ENCODE measurements around the gene UPP1.
"Not testable (repeated sequence)": the region's sequence is repeated elsewhere in the genome, so short reads cannot be mapped to it uniquely, and the experiment has no call there.

UPP1 gene

DNA sequence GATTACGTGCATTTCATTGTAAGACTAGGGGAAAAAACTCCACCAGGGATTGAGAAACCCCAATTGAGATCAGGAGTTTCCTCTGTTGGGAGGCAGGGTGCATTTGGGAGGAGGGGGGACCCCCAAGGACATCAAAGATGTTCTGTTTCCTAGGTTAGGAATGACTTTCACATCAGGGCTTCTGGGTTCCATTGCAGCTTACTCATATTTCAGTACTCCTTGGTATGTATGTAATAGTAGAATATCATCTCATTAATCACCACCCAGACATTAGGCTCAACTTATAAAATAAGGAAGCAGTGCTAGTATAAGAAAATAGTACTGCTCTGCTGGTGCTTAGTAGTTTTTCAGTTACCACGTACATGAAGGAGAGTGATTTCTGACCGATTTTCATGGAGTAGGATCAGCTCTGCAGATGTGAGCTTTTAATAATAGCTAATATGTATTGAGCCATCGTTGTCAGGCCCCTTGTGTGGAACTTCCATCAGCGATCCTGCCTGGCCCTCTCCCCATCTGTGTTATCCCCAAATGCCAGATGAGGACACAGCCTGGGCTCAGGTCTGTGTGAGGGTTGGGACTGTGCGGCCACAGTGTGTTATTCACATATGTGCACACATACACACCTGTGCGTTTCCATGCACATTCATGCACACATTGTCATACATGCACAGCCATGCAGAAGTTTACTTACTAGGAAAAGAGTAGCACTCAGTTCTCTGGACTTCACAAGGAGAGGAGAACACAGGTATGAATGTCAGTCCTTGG is 23.5 kb downstream of the UPP1 start:
- no peak for DNase-seq (ENCODE audit: low read depth)

GRCh38 chr7:48113275-48113674 is 24.2 kb downstream of the UPP1 start:
- no peak for DNase-seq (ENCODE audit: low read depth)

DNA sequence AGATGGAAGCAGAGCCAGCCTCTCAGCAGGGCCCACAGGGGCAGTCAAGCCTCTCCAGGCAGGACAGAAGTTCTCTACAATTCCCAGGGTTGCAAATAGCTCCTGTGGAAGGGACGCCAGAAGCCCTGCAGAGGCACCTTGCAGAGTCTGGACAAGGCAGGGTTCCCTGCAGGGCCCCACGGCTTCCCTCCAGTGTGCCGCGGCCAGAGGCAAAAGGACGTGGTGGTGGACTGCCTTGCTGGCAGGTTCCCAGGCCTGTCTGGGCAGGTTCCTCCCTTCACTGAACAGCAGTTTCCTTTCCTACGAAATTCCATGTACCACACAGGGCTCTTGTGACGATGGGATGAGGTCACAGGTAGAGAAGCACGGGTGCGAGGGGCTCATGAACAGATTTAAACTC is 25.1 kb downstream of the UPP1 start:
- DNase-seq (ENCODE audit: low read depth): no peak

GRCh38 chr7:48114589-48114988 is 25.5 kb downstream of the UPP1 start:
- DNase-seq (ENCODE audit: low read depth): no peak

DNA sequence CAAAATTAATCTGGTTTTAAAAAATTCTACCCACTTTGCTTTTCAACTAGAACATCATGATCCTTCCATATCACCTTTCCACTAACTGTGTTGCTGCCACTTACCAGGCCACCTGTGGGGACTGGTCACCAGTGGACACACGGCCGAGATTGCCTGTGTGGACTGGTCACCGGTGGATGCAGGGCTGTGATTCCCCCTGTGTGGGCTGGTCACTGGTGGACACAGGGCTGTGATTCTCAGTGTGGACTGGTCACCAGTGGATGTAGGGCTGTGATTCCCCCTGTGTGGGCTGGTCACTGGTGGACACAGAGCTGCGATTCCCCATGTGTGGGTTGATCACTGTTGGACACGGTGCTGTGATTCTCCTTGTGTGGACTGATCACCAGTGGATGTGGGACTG is 27.0 kb downstream of the UPP1 start:
- no peak for DNase-seq (ENCODE audit: low read depth)

DNA sequence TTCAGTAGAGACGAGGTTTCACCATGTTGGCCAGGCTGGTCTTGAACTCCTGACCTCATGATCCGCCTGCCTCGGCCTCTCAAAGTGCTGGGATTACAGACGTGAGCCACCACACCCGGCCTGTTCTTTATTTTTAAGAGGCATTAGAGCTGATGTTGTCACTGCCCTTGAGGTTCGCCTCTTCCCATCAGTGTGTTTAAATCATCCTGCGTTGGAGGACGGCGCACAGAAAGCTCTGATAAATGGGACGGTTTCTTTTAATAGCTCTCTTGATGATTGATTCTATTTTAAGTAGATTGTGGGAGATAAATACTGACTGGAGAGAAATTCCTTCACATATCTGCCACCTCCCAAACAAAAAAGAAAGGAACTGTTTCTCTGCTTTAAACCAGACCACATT is 29.0 kb downstream of the UPP1 start:
- no peak for DNase-seq (ENCODE audit: low read depth)

DNA sequence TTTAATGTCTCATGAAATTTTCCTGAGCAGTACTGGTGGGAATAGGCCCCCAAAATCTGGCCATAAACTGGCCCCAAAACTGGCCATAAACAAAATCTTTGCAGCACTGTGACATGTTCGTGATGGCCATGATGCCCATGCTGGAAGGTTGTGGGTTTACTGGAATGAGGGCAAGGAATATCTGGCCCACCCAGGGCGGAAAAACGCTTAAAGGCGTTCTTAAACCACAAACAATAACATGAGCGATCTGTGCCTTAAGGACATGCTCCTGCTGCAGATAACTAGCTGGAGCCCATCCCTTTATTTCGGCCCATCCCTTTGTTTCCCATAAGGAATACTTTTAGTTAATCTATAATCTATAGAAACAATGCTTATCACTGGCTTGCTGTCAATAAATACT is 31.5 kb downstream of the UPP1 start:
- DNase-seq (ENCODE audit: low read depth): not testable (repeated sequence)

GRCh38 chr7:48126037-48126436 is 37.0 kb downstream of the UPP1 start:
- no peak for DNase-seq (ENCODE audit: low read depth)

GRCh38 chr7:48130658-48131108 is 41.6 kb downstream of the UPP1 start:
- DNase-seq (ENCODE audit: low read depth): no peak

- no peak for DNase-seq (ENCODE audit: low read depth)
Observed at GRCh38 chr7:48132792-48133191, 43.7 kb downstream of the UPP1 start.

- no peak for DNase-seq (ENCODE audit: low read depth)
Observed at GRCh38 chr7:48139459-48139858, 50.4 kb downstream of the UPP1 start.

DNA sequence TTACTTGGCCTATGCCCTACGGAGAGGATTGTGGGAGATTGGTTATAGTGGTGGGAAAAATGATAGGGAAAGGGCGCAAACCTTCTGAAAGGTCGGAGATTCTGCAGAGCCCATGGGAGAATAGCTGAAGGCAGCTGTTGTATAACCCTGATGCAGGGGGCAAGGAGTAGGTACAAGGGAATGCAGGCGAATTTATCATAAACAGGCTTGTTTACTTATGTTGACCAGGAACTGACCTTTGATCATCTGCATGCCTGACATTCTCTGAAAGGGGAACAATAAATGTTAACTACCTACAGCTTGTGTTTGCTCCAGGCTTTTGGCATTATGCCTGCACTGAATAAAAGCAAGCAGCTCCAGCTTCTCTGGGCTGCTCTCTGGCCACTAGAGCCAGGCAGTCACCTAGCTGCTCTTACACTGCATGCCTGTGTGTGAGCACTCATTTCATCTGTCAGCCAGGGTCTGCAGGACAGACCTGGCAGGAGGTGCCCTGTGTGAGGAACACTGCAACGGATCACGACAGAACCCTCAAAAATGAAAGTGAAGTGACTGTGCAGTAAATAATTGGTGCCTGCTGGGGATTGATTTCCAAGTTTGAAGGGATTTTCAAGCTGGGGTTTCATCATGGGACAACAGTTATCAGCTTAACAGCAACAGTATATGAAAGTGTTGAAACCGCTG is 51.1 kb downstream of the UPP1 start:
- DNase-seq (ENCODE audit: low read depth): no peak

DNA sequence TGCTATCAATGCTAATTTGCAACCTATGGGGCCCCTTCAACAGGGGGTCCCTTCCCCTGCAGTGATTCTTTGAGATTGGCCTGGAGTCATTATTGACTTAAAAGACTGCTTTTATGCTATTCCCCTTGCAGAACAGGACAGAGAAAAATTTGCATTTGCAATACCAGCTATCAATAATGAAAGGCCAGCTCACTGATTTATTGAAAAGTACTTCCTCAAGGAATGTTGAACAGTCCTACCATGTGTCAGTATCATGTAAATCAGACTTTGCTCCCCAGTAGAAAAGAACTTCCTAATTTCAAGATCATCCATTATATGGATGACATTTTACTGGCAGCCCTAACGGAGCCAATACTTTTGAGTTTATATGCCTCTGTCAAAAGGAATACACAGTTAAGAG is 52.5 kb downstream of the UPP1 start:
- DNase-seq (ENCODE audit: low read depth): no peak

DNA sequence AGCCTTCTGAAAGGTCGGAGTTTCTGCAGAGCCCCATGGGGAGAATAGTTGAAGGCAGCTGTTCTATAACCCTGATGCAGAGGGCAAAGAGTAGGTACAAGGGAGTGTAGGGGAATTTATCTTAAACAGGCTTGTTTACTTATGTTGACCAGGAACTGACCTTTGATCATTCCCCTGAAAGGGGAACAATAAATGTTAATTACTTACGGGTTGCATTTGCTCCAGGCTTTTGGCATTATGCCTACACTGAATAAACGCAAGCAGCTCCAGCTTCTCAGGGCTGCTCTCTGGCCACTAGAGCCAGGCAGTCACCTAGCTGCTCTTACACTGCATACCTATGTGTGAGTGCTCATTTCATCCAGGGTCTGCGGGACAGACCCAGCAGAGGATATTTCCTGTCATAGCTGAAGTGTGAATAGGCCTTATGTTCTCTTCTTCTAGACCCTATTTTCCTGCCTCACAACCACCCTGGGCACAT is 55.3 kb downstream of the UPP1 start:
- no peak for DNase-seq (ENCODE audit: low read depth)

- no peak for DNase-seq (ENCODE audit: low read depth)
Observed at GRCh38 chr7:48147078-48147591, 58.1 kb downstream of the UPP1 start.

- DNase-seq (ENCODE audit: low read depth): not testable (repeated sequence)
Observed at GRCh38 chr7:48147690-48148089, 58.6 kb downstream of the UPP1 start.

- no peak for DNase-seq (ENCODE audit: low read depth)
Observed at GRCh38 chr7:48148311-48148710, 59.2 kb downstream of the UPP1 start.

DNA sequence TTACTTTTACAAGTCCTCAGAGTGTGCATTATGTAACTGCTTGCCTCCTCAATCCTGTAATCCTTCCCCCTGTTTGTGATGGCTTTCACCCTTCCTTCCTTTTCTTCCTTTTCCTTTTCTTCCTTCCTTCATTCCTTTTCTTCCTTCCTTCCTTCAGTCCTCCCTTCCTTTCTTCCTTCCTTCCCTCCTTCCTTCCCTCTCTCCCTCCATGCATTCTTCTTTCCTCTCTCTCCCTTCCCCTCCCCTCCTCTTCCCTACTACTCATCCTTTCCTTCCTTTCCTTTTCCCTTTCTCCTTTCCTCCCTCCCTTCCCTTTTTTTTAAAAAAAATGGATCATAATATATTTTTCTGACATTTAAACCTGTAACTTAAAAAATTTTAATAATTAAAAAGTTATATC is 60.0 kb downstream of the UPP1 start:
- DNase-seq (ENCODE audit: low read depth): no peak

DNA sequence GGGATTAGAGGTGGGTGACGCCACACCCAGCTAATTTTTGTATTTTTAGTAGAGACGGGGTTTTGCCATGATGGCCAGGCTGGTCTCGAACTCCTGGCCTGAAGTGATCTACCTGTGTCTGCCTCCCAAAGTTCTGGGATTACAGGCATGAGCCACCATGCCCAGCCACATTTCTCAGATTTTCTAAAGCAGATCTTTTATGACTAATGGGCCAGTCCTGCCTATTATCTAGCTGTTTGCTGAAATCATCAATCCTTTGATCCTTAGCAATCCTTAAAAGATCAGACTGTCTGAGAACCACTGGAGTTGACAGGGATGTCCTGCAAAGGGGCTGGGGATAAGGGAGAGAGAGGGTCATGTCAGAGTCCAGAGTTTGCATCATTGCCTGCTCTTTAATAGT is 61.0 kb downstream of the UPP1 start:
- no peak for DNase-seq (ENCODE audit: low read depth)

DNA sequence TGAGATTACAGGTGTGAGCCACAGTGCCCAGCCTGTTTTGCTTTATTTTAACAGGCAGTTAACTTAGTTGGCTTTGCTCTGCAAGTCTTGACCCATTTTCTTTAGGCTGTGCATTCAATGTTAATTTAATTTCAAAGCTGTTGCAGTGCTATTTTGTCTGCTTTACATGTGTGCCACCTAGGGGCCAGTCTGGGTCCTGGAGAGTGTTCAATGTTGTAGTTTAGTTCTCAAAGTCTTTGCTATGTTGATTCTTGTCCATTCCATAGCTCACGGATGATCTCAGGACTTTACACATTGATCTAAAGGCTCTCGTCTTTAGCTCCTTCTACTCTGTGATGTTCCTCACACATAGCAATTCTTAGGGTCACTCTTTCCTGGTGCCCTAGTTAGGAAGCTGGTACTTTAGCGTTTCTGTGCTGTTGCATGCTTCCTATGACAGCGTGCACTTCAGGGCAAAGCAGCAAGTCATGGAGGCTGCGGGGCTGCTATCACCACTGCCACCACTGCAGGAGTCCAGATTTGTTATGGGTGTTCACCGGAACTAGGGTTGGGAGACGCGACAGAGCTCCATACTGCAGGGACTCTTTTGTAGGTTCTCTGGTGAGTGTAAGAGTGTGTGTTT is 65.8 kb downstream of the UPP1 start:
- no peak for DNase-seq (ENCODE audit: low read depth)
